ENCODE results near the gene AEBP1.

- TF ChIP-seq, protein P1, sequence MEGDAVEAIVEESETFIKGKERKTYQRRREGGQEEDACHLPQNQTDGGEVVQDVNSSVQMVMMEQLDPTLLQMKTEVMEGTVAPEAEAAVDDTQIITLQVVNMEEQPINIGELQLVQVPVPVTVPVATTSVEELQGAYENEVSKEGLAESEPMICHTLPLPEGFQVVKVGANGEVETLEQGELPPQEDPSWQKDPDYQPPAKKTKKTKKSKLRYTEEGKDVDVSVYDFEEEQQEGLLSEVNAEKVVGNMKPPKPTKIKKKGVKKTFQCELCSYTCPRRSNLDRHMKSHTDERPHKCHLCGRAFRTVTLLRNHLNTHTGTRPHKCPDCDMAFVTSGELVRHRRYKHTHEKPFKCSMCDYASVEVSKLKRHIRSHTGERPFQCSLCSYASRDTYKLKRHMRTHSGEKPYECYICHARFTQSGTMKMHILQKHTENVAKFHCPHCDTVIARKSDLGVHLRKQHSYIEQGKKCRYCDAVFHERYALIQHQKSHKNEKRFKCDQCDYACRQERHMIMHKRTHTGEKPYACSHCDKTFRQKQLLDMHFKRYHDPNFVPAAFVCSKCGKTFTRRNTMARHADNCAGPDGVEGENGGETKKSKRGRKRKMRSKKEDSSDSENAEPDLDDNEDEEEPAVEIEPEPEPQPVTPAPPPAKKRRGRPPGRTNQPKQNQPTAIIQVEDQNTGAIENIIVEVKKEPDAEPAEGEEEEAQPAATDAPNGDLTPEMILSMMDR (IDR thresholded peaks at IDR 0.05), result no peak
- TF ChIP-seq POLR2AphosphoS5 (IDR thresholded peaks at IDR 0.05), result no peak
Measured at GRCh38 chr7:44103566-44103922, 601 bp upstream of the AEBP1 start.

Data from esophagus muscularis mucosa (tissue), 3 donors.